GM04503 (cell line): ENCODE data around the gene ARMH1.
"Not testable (repeated sequence)": the region's sequence is repeated elsewhere in the genome, so short reads cannot be mapped to it uniquely, and the experiment has no call there.

Source experiments
- DNase-seq: peaks from one replicate; pipeline ENCODE4 v3.0.0-alpha.2; 2012; ENCODE audit warnings: low read depth

ARMH1 gene

GRCh38 chr1:44695671-44696070 is 21.2 kb downstream of the ARMH1 start:
- no peak for DNase-seq

GRCh38 chr1:44696101-44696500 is 21.6 kb downstream of the ARMH1 start:
- no peak for DNase-seq

- no peak for DNase-seq
Observed at GRCh38 chr1:44696789-44697345, 22.4 kb downstream of the ARMH1 start.

GRCh38 chr1:44698138-44698537 is 23.6 kb downstream of the ARMH1 start:
- no peak for DNase-seq

- DNase-seq: not testable (repeated sequence)
Observed at GRCh38 chr1:44699375-44699774, 24.9 kb downstream of the ARMH1 start.

- DNase-seq: no peak
Observed at GRCh38 chr1:44700573-44700972, 26.1 kb downstream of the ARMH1 start.

GRCh38 chr1:44701141-44701573 is 26.6 kb downstream of the ARMH1 start:
- DNase-seq: no peak

GRCh38 chr1:44705470-44705869 is 31.0 kb downstream of the ARMH1 start:
- DNase-seq: no peak

GRCh38 chr1:44705938-44706337 is 31.4 kb downstream of the ARMH1 start:
- no peak for DNase-seq

- DNase-seq: peak; percentile 85
Observed at GRCh38 chr1:44707112-44707881, 32.8 kb downstream of the ARMH1 start.

- DNase-seq: peak; percentile 27
Observed at GRCh38 chr1:44707959-44708831, 33.7 kb downstream of the ARMH1 start.

- DNase-seq: no peak
Observed at GRCh38 chr1:44713321-44713781, 38.8 kb downstream of the ARMH1 start.

GRCh38 chr1:44714532-44714931 is 40.0 kb downstream of the ARMH1 start:
- DNase-seq: no peak

GRCh38 chr1:44714944-44715571 is 40.5 kb downstream of the ARMH1 start:
- DNase-seq: no peak

GRCh38 chr1:44717156-44717555 is 42.6 kb downstream of the ARMH1 start:
- DNase-seq: no peak

- no peak for DNase-seq
Observed at GRCh38 chr1:44717653-44718052, 43.1 kb downstream of the ARMH1 start.

GRCh38 chr1:44718091-44718490 is 43.6 kb downstream of the ARMH1 start:
- no peak for DNase-seq

GRCh38 chr1:44719318-44719717 is 44.8 kb downstream of the ARMH1 start:
- no peak for DNase-seq

GRCh38 chr1:44720281-44720680 is 45.8 kb downstream of the ARMH1 start:
- no peak for DNase-seq

GRCh38 chr1:44721485-44722361 is 47.2 kb downstream of the ARMH1 start:
- peak; percentile 67 for DNase-seq

- no peak for DNase-seq
Observed at GRCh38 chr1:44723064-44723463, 48.5 kb downstream of the ARMH1 start.
